GM18505 (cell line): ENCODE results near the gene CCDC174.

Experiments used
- ATAC-seq: cut with Tn5 transposase; IDR thresholded peaks from one replicate; pipeline ENCODE4 v1.9.1; 2021; ENCODE audit not compliant: unreplicated experiment
- POLR2A ChIP-seq: IDR thresholded peaks from 4 replicates; pipeline ENCODE4 v1.6.1; 2011; ENCODE audit warnings: borderline replicate concordance; ENCODE audit not compliant: insufficient read depth, insufficient read length; ENCODE audit errors: extremely low read depth

Gene CCDC174

GRCh38 chr3:14689247-14689980 is 37.9 kb downstream of the CCDC174 start:
- TF ChIP-seq POLR2A: no peak
- ATAC-seq: no peak

DNA sequence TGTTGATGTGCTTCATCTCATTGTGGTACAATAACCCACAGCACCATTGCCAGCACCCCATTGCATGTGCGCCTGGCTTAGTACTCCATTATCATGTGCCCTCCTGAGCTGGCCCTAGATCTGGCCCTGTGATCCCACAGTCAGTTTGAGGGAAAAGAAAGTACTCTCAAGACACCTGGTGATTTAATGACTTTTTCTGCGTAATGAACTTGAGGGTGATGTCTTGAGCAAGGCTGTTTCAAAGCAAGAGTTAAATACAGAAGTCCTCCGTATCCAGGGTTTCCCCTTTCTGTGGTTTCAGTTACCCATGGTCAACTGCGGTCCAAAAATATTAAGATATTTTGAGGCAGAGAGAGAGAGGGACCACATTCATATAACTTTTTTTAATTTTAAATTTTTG is 39.7 kb downstream of the CCDC174 start:
- ATAC-seq: peak; percentile 46
- peak; percentile 44 for TF ChIP-seq POLR2A

DNA sequence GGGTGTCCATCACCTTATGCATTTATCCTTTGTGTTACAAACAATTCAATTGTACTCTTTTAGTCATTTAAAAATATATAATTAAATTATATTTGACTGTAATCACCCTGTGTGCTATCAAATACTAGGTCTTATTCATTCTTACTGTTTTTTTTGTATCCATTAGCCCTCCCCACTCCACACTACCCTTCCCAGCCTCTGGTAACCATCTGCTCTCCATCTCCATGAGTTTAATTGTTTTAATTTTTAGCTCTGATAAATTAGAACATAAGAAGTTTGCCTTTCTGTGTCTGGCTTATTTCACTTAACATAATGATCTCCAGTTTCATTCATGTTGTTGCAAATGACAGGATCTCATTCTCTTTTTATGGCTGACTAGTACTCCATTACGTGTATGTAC is 40.2 kb downstream of the CCDC174 start:
- TF ChIP-seq POLR2A: peak; percentile 14
- no peak for ATAC-seq

GRCh38 chr3:14698601-14699244 is 47.2 kb downstream of the CCDC174 start:
- ATAC-seq: no peak

DNA sequence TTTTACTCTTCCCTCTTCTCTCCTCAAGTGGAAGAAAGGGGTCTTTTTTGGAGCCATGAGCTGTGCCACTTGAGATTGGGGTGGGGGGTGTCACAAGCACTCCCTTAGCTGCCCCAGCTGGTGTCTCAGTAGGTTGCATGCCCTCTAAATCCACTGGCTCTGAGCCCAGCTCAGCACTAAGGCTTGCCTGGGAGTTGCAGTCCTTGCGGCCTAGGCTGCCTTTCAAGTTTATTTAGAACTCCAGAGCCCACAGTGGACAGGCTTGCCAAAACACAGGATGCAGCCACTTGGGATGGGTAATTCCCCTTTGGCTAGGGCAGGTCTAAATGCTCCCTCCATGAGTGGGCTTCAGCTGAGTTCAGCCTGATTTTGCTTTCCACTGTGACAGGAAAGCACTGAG is 48.1 kb downstream of the CCDC174 start:
- TF ChIP-seq POLR2A: no peak
- ATAC-seq: no peak

More at GRCh38 chr3:14698601-14699244, 47.2 kb downstream of the CCDC174 start:
- no peak for TF ChIP-seq POLR2A

- TF ChIP-seq POLR2A: no peak
- no peak for ATAC-seq
Observed at GRCh38 chr3:14700891-14701290, 49.3 kb downstream of the CCDC174 start.

- no peak for ATAC-seq
- TF ChIP-seq POLR2A: no peak
Observed at GRCh38 chr3:14701676-14702075, 50.1 kb downstream of the CCDC174 start.

GRCh38 chr3:14703128-14703750 is 51.7 kb downstream of the CCDC174 start:
- ATAC-seq: no peak
- no peak for TF ChIP-seq POLR2A

- ATAC-seq: no peak
- TF ChIP-seq POLR2A: no peak
Observed at GRCh38 chr3:14703791-14704190, 52.2 kb downstream of the CCDC174 start.

DNA sequence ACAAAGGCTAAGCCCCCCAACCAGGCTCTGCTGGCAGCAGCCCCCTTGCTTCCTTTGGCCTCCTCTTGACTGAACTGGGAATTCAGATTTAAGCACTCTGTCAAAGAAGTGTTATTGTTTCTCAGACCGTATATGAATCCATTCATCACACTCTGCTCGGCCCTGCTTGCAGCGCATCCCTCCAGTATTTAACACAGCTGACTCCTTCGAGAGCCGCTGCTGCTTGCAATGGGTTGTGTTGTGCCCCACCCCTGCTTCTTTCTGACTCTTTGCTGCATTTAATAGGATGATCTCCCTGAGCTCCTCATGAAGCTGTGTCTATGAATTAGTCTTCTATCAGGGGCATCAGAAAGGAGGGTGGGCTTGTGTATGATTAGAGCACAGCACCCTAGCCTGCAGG is 54.5 kb downstream of the CCDC174 start:
- no peak for ATAC-seq
- TF ChIP-seq POLR2A: no peak

GRCh38 chr3:14716591-14716990 is 65.0 kb downstream of the CCDC174 start:
- no peak for TF ChIP-seq POLR2A
- ATAC-seq: no peak

GRCh38 chr3:14717307-14717706 is 65.7 kb downstream of the CCDC174 start:
- ATAC-seq: no peak
- no peak for TF ChIP-seq POLR2A

DNA sequence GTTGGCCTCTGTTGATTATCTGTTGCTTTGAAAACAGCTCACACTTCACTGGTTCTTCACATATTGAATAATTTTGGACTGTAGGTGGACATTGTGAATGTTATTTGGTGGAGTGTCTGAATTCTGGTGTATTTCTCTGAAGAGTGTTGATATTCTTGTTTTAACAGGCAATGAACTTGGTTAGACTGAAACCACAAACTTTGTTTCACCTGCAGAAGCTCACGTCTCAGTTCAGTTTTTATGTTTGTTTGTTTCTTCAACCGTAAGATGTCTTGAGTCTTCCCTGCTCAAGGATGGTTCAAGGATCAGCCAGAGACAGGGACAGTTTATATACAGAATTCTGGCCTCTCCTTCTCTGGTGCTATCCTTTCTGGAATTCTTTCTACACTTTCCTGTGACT is 67.0 kb downstream of the CCDC174 start:
- ATAC-seq: no peak
- no peak for TF ChIP-seq POLR2A

DNA sequence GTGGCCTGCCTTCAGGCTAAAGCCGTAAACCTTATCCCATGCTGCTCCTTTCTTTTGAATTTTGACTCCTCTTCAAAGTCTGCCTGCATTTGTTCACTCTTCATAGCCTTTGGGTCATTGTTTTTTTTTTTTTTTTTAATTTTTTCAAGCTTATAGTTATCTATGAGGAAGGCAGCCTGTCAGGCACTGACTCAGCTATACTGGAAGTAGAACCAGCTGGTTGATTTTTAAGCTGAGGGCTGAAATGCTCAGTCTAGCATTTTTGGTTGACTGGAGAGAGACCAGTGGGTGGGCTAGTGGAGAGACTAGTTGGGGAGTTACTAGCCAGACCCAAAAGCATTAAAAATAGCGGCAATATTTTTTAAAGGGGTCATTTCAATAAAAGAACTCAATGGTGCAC is 67.4 kb downstream of the CCDC174 start:
- no peak for ATAC-seq
- TF ChIP-seq POLR2A: no peak
